CD4-positive, alpha-beta T cell treated with Interleukin-12 subunit alpha and Interleukin-12 subunit beta, for 1 hour (primary cell): Measurements from ENCODE around the gene SP140L.
"Not testable (repeated sequence)": the region's sequence is repeated elsewhere in the genome, so short reads cannot be mapped to it uniquely, and the experiment has no call there.

ENCODE experiments used
- DNase-seq: peaks from one replicate; pipeline ENCODE4 v3.0.0-alpha.2; 2020

The SP140L gene

GRCh38 chr2:230326453-230327417 lies at the start of gene SP140L:
Gene SP140L, plus strand, starts transcription at chr2:230327193. Its CDS starts 77 bp downstream, at chr2:230327270.
- peak; percentile 84 for DNase-seq

- no peak for DNase-seq
Measured at GRCh38 chr2:230282936-230283335, 44.1 kb upstream of the SP140L start.

GRCh38 chr2:230286048-230286447 lies 40.9 kb upstream of the SP140L start:
- no peak for DNase-seq

GRCh38 chr2:230289311-230289710 lies 37.7 kb upstream of the SP140L start:
- DNase-seq = peak; percentile 18

- no peak for DNase-seq
Measured at GRCh38 chr2:230295192-230295591, 31.8 kb upstream of the SP140L start.

- no peak for DNase-seq
Measured at GRCh38 chr2:230296917-230297316, 30.1 kb upstream of the SP140L start.

- no peak for DNase-seq
Measured at GRCh38 chr2:230299618-230300017, 27.4 kb upstream of the SP140L start.

GRCh38 chr2:230305416-230306275 lies 21.3 kb upstream of the SP140L start:
- no peak for DNase-seq

- no peak for DNase-seq
Measured at GRCh38 chr2:230306474-230306873, 20.5 kb upstream of the SP140L start.

- no peak for DNase-seq
Measured at GRCh38 chr2:230307485-230307884, 19.5 kb upstream of the SP140L start.

GRCh38 chr2:230308402-230309000 lies 18.5 kb upstream of the SP140L start:
- no peak for DNase-seq

GRCh38 chr2:230310792-230311191 lies 16.2 kb upstream of the SP140L start:
- DNase-seq = not testable (repeated sequence)

- not testable (repeated sequence) for DNase-seq
Measured at GRCh38 chr2:230311634-230312033, 15.4 kb upstream of the SP140L start.

GRCh38 chr2:230312638-230313037 lies 14.4 kb upstream of the SP140L start:
- DNase-seq = no peak

GRCh38 chr2:230317366-230317765 lies 9.6 kb upstream of the SP140L start:
- DNase-seq = no peak

- DNase-seq = no peak
Measured at GRCh38 chr2:230318190-230319121, 8.5 kb upstream of the SP140L start.

- DNase-seq = peak; percentile 83
Measured at GRCh38 chr2:230319211-230319862, 7.7 kb upstream of the SP140L start.

- no peak for DNase-seq
Measured at GRCh38 chr2:230321031-230321430, 6.0 kb upstream of the SP140L start.

- no peak for DNase-seq
Measured at GRCh38 chr2:230322561-230323384, 4.2 kb upstream of the SP140L start.

- no peak for DNase-seq
Measured at GRCh38 chr2:230323385-230324106, 3.4 kb upstream of the SP140L start.
